RWPE1 (cell line): ENCODE data around the gene RUVBL1.

Experiments used
- CTCF ChIA-PET: fragments of 350-600 bp; sonication (Branson Sonifier 250); formaldehyde crosslinking; extraction: SDS; loops from one replicate; lab custom pipeline; 2021; lab: Yijun Ruan, JAX
- POLR2A ChIA-PET: fragments of 400-600 bp; formaldehyde crosslinking; extraction: SDS; loops from one replicate; lab custom pipeline; 2020; ENCODE audit warnings: antibody characterized with exemption; ENCODE audit not compliant: low non-redundant PET; lab: Yijun Ruan, JAX
- DNase-seq: peaks from one replicate; pipeline ENCODE4 v3.0.0; 2012; ENCODE audit warnings: low spot score
- H3K27ac ChIP-seq: fragments of 450-650 bp; 2 replicates; pipeline ENCODE4 v1.5.1; 2017
- CTCF ChIP-seq: fragments of 450-650 bp; conservative IDR thresholded peaks from 2 replicates; pipeline ENCODE4 v1.5.1; 2017; ENCODE audit warnings: low read depth, mild to moderate bottlenecking

RUVBL1 gene

GRCh38 chr3:128068156-128068620 is 55.4 kb downstream of the RUVBL1 start:
- H3K27ac ChIP-seq = peak overlapping the region; percentile 36
- POLR2A ChIA-PET = no interaction called here
- peak; percentile 69 for TF ChIP-seq CTCF
- CTCF ChIA-PET = interaction anchor here (0.6 to 1.2 kb wide), 4 partner anchors 10 to 396 kb away, joined by 3 to 4 read pairs (median 3); no protein-coding TSS in a partner anchor
- peak; percentile 43 for DNase-seq

- peak overlapping the region; percentile 36; the same call in 1 of the 2 replicates for H3K27ac ChIP-seq
- CTCF ChIA-PET = interaction anchor here (0.5 to 1.2 kb wide), 2 partner anchors 10 to 407 kb away, joined by 4 to 5 read pairs; no protein-coding TSS in a partner anchor
- TF ChIP-seq CTCF = no peak
- DNase-seq = no peak
- POLR2A ChIA-PET = no interaction called here
Observed at GRCh38 chr3:128067489-128067888, 56.1 kb downstream of the RUVBL1 start.

GRCh38 chr3:128066676-128067075 is 56.9 kb downstream of the RUVBL1 start:
- no peak for DNase-seq
- CTCF ChIA-PET = interaction anchor here (0.5 to 1.2 kb wide), 2 partner anchors 9 to 406 kb away, joined by 4 to 5 read pairs; no protein-coding TSS in a partner anchor
- TF ChIP-seq CTCF = no peak
- peak overlapping the region; percentile 17; the same call in 1 of the 2 replicates for H3K27ac ChIP-seq
- POLR2A ChIA-PET = no interaction called here

- TF ChIP-seq CTCF = no peak
- peak overlapping the region; percentile 17; the same call in 1 of the 2 replicates for H3K27ac ChIP-seq
- no peak for DNase-seq
- ChIA-PET POLR2A (no interaction called here), CTCF (interaction anchor here (0.6 to 1.1 kb wide), 5 partner anchors 10 to 414 kb away, joined by 3 to 4 read pairs (median 4); no protein-coding TSS in a partner anchor)
Observed at GRCh38 chr3:128066114-128066513, 57.5 kb downstream of the RUVBL1 start.

GRCh38 chr3:128064962-128065361 is 58.6 kb downstream of the RUVBL1 start:
- DNase-seq = no peak
- no peak overlapping the region for H3K27ac ChIP-seq
- POLR2A ChIA-PET = no interaction called here
- CTCF ChIA-PET = interaction anchor here (0.6 to 1.1 kb wide), 3 partner anchors 9 to 807 kb away, joined by 4 read pairs; no protein-coding TSS in a partner anchor
- no peak for TF ChIP-seq CTCF

GRCh38 chr3:128063865-128064264 is 59.7 kb downstream of the RUVBL1 start:
- POLR2A ChIA-PET = no interaction called here
- no peak for TF ChIP-seq CTCF
- H3K27ac ChIP-seq = no peak overlapping the region
- no peak for DNase-seq
- CTCF ChIA-PET = no interaction called here
